Measurements from ENCODE around the gene DIDO1. TPM values are rescaled to one million over a fixed set of nuclear protein-coding genes. Genes with fewer than 3 reads are reported as not detected.
A peak's percentile ranks its signal among the peaks of the same experiment; 100 is the strongest.

The DIDO1 gene
- total and polyA plus RNA-seq, 12 donors: 19.0 to 51.3 (median 37.3) TPM

DNA sequence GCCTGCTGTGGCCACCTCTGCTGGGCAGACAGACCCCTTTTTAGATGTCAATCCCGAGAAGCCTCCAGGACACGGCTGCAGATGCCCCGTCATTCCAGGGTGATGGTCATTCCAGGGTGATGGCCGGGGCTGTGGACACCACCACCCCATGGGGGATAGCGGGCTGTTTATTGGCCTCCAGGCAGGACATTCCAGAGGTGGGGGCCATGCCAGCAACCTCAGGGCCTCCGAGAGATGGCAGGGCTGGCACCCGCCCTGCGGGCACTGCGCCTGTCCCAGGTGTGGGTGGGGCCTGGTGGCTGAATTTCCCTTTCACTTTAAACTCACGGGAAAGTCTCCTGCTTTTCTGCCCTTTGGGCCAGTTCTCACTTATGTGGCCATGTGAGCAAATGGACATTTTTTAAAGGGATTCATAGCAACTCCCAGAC, 94.9 kb downstream of the DIDO1 start:
- Histone ChIP-seq H3K27ac (no peak overlapping the region), H3K36me3 (replicated peaks in 1 of 2) (no peaks in the 10 kb centered on the region), H3K4me1 (replicated peaks in 1 of 2) (no peaks in the 10 kb centered on the region), H3K9me3 (replicated peaks in 1 of 3) (no peaks in the 10 kb centered on the region), H3K4me3 (no peak overlapping the region), H3K27me3 (no peaks in the 10 kb centered on the region)
- 80 to 92% (median 87%) methylated on average over 1 to 10 of the region's 10 CpGs; no CpG with 5 or more reads in 1 of the 4 donors for WGBS, 4 donors
- no peak for DNase-seq
- TF ChIP-seq, protein P1, sequence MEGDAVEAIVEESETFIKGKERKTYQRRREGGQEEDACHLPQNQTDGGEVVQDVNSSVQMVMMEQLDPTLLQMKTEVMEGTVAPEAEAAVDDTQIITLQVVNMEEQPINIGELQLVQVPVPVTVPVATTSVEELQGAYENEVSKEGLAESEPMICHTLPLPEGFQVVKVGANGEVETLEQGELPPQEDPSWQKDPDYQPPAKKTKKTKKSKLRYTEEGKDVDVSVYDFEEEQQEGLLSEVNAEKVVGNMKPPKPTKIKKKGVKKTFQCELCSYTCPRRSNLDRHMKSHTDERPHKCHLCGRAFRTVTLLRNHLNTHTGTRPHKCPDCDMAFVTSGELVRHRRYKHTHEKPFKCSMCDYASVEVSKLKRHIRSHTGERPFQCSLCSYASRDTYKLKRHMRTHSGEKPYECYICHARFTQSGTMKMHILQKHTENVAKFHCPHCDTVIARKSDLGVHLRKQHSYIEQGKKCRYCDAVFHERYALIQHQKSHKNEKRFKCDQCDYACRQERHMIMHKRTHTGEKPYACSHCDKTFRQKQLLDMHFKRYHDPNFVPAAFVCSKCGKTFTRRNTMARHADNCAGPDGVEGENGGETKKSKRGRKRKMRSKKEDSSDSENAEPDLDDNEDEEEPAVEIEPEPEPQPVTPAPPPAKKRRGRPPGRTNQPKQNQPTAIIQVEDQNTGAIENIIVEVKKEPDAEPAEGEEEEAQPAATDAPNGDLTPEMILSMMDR (IDR thresholded peaks at IDR 0.05): no peak
- TF ChIP-seq POLR2A (IDR thresholded peaks at IDR 0.05): no peak
- intact Hi-C loops (cut with DNase I): no loop called here

DNA sequence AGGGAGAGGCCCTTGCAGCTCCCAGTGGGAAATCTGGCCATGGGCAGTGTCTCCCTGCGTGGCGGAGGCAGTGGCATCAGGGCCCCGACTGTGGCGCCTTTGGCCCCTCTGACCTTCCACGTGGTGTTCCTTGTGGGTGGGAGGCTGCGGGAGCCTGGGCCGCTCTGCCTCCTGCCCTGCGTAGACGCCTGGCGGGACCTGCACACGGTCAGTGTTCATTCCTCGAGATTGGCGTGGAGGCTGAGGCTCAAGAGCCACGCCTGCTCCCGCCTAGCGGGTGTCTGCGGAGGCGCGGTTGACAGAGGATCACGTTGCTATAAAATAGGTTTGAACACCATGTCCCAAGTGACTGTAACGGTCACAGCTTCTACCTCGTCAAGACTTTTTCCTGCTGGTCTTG, 95.5 kb downstream of the DIDO1 start:
- no peaks in the 10 kb centered on the region for H3K36me3 ChIP-seq (replicated peaks in 1 of 2)
- no peak for DNase-seq
- TF ChIP-seq, protein P1 (IDR thresholded peaks at IDR 0.05): no peak
- no peak for TF ChIP-seq POLR2A (IDR thresholded peaks at IDR 0.05)
- H3K9me3 ChIP-seq (replicated peaks in 1 of 3): no peaks in the 10 kb centered on the region
- H3K4me1 ChIP-seq (replicated peaks in 1 of 2): no peaks in the 10 kb centered on the region
- WGBS, 4 donors: 92 to 100% (median 95%) methylated on average over 1 to 22 of the region's 22 CpGs; no CpG with 5 or more reads in 1 of the 4 donors
- intact Hi-C loops (cut with DNase I): no loop called here
- no peak overlapping the region for H3K4me3 ChIP-seq
- H3K27ac ChIP-seq: no peak overlapping the region
- no peaks in the 10 kb centered on the region for H3K27me3 ChIP-seq

DNA sequence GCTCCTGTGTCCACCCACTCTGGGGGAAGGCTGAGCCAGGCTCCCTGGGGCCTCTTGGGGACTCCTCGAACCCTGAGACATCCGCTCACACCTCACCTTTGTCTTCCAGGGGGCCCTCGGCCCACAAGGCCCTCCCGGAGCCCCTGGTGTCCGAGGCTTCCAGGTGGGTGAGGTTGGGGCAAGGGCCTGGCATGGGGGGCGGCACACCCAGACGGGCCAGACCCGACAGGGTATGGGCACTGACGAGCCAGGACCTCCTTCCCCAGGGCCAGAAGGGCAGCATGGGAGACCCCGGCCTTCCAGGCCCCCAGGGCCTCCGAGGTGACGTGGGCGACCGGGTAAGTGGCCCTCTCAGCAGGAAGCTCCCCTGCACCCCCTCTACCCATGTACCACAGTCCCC, 96.1 kb downstream of the DIDO1 start:
- no peak for TF ChIP-seq POLR2A (IDR thresholded peaks at IDR 0.05)
- TF ChIP-seq, protein P1 (IDR thresholded peaks at IDR 0.05): no peak
- Histone ChIP-seq H3K27me3 (no peaks in the 10 kb centered on the region), H3K4me3 (no peak overlapping the region), H3K4me1 (replicated peaks in 1 of 2) (no peaks in the 10 kb centered on the region), H3K36me3 (replicated peaks in 1 of 2) (no peaks in the 10 kb centered on the region), H3K9me3 (replicated peaks in 1 of 3) (no peaks in the 10 kb centered on the region), H3K27ac (no peak overlapping the region)
- DNase-seq: peak in 1 of 7 donors; percentile 12
- WGBS, 4 donors: 83 to 95% (median 90%) methylated on average over 8 to 14 of the region's 14 CpGs
- intact Hi-C loops (cut with DNase I): no loop called here

DNA sequence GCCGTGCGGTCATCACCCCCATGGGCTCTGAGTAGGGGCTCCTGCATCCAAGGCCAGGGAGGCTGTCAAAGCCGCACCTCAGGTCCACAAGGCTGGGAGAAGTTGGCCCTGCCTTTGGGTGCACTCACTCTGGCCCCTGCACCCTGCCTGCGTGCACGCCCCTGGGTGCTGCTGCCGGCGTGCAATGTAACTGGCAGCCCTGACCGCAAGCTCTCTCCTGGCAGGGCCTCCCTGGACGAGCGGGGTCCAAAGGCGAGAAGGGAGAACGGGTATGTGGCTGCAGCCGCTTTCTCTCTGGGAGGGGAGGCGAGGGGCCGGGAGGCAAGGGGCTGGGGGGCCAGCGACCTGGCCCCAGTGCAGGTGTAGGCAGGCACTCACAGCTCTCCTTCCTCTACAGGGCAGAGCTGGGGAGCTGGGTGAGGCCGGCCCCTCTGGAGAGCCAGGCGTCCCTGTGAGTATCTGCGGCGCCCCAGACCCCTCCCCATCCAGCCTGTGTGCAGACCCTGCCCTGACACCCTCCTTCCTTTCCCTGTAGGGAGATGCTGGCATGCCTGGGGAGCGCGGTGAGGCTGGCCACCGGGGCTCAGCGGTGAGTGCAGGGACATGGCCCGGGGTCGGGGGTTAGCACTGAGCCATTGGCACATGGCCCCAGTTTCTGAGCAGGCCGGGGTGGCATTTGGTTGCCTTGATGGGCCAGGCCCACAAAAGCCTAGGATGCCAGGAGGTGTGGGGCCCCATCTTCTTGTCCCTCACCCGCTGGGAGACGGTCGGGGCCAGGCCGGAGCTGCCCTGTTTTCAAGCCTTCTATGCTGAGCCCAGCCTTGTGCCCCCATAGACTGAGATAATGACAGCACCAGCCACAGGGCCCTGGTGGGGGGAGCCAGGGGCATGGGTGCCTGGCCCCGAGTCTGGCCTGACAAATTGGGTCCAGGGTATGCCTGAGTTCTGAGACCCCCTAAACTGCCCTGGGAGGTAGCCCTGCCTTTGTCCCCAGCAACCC, 96.8 kb downstream of the DIDO1 start:
- H3K27me3 ChIP-seq: no peaks in the 10 kb centered on the region
- no peak overlapping the region for H3K27ac ChIP-seq
- H3K9me3 ChIP-seq (replicated peaks in 1 of 3): no peaks in the 10 kb centered on the region
- no peak for TF ChIP-seq POLR2A (IDR thresholded peaks at IDR 0.05)
- TF ChIP-seq, protein P1 (IDR thresholded peaks at IDR 0.05): no peak
- intact Hi-C loops (cut with DNase I): no loop called here
- H3K4me3 ChIP-seq: no peak overlapping the region
- 89 to 93% (median 92%) methylated on average over 22 to 32 of the region's 32 CpGs for WGBS, 4 donors
- peak in 1 of 7 donors; percentile 16 for DNase-seq
- H3K36me3 ChIP-seq (replicated peaks in 1 of 2): no peaks in the 10 kb centered on the region
- H3K4me1 ChIP-seq (replicated peaks in 1 of 2): peaks cover 3% of the 10 kb centered on the region in 2 donors
